ENCODE measurements around the gene CFAP53.
"Not testable (repeated sequence)": the region's sequence is repeated elsewhere in the genome, so short reads cannot be mapped to it uniquely, and the experiment has no call there.

CFAP53 gene, protein sequence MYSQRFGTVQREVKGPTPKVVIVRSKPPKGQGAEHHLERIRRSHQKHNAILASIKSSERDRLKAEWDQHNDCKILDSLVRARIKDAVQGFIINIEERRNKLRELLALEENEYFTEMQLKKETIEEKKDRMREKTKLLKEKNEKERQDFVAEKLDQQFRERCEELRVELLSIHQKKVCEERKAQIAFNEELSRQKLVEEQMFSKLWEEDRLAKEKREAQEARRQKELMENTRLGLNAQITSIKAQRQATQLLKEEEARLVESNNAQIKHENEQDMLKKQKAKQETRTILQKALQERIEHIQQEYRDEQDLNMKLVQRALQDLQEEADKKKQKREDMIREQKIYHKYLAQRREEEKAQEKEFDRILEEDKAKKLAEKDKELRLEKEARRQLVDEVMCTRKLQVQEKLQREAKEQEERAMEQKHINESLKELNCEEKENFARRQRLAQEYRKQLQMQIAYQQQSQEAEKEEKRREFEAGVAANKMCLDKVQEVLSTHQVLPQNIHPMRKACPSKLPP

DNA sequence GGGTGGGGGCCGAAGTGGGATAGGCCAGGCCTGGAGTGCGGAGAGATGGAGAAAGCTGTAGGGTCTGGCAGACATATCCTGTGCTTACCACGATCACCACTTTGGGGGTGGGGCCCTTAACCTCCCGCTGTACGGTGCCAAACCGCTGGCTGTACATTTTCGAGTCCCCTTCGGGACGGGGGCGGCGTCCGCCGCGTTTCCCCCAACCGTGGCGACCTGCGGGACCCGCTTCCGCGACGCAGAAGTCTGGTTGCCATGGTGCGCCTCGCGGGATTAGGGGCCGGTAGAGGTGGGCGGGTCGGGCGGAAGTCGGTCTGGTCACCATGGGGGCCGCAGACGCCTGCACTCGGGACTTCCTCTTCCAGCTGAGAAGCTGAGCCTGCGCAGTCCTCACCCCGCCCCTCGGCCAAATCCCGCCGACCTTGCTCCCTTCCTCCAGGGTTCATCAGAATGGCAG is at the start of gene CFAP53:
Gene CFAP53 (minus strand): TSS at position 248 of the 457 bp plus-strand sequence. CDS start 91 bp downstream, at position 157.
- peak; percentile 90 to 96 for DNase-seq

- no peak for DNase-seq
Observed at GRCh38 chr18:50315100-50315871, 49.0 kb upstream of the CFAP53 start.

DNA sequence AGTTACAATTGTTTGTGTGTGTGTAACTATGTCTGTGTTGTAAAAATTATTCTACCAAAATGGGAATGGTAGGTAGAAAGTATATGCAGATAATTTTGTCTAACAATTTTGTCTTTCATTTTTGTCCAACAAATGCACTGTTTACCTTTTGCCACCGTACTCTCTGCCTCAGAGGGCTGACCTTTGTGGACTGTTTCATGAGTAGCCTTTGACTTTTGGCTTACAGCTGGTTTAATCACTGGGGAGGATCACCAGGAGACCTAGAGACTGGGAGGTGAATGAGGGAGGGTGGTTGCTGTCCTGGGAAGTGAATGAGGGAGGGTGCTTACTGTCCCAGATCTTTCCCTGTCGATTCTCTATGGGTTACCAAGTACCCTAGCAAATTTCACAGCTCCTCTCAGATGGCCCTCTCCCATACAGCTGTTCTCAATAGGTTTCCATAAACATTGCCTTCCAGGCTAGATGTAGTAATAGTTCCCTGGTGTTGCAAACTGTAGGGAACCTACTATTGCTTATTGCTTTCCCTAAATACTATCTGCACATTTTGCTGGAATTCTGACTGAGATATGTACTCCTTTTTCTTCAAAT is 47.7 kb upstream of the CFAP53 start:
- no peak for DNase-seq

DNA sequence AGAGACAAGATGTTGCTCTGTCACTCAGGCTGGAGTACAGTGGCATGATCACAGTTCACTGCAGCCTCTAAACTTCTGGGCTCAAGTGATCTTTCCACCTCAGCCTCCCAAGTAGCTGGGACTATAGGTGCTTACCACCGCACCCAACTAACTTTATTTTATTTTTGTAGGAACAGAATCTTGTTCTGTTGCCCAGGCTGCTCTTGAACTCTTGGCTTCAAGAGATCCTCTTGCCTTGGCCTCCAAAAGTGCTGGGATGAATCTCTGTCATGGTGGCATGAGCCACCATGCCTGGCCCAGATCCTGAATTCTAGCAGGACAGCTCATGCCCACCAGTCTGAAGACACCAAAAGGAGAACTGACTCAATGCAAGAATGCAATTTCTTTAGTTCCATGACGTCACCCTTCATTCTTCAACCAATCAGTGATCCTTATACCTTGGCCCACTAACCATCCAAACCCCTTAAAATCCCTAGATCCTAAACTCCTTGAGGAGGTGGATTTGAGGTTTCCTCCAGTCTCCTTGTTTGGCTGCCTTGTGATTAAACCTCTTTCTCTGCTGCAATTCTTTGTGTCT is 46.8 kb upstream of the CFAP53 start:
- DNase-seq: no peak

- DNase-seq: no peak
Observed at GRCh38 chr18:50312296-50313030, 46.2 kb upstream of the CFAP53 start.

DNA sequence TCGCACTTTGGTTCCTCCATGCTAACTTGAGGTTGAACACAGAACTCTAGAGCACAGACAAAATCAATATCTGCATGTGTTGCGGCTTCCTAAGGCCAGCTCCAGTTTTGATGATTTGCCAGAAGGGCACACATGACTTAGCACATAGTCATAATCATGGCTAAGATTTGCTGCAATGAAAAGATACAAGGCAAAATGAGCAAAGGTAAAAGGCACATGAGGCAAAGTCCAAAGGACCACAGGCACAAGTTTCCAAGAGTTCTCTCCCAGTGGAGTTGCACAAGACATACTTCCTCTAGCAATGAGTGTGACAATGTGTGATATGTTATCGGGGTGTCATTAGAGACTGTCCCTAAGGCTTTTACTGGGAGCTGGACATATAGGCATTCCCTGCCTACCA is 45.4 kb upstream of the CFAP53 start:
- no peak for DNase-seq

- no peak for DNase-seq
Observed at GRCh38 chr18:50310080-50310479, 43.8 kb upstream of the CFAP53 start.

GRCh38 chr18:50308851-50309250 is 42.6 kb upstream of the CFAP53 start:
- DNase-seq: not testable (repeated sequence)

GRCh38 chr18:50307738-50308470 is 41.6 kb upstream of the CFAP53 start:
- peak; percentile 90 to 93 for DNase-seq

- DNase-seq: no peak
Observed at GRCh38 chr18:50307400-50307737, 41.1 kb upstream of the CFAP53 start.

DNA sequence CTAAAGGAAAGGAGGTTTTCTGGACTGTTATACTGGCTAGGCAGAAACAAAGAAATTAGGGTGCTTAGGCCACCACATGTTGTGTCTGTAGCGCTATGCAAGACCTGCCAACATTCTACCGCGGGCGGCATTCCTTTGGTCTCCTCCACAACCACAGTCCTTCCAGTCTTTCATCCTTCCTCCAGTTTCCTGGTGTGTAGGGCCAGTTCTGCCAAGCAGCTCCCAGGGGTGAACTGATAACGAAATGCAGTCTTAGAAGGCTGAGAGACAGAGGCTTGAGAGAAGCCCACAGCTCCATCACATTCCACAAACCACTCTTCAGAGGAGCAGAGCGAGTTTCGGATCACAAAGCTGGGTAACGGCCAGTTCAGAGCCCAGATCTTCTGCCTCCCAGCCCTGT is 40.6 kb upstream of the CFAP53 start:
- DNase-seq: no peak

- no peak for DNase-seq
Observed at GRCh38 chr18:50301074-50301473, 34.8 kb upstream of the CFAP53 start.

- DNase-seq: no peak
Observed at GRCh38 chr18:50299626-50300388, 33.5 kb upstream of the CFAP53 start.

DNA sequence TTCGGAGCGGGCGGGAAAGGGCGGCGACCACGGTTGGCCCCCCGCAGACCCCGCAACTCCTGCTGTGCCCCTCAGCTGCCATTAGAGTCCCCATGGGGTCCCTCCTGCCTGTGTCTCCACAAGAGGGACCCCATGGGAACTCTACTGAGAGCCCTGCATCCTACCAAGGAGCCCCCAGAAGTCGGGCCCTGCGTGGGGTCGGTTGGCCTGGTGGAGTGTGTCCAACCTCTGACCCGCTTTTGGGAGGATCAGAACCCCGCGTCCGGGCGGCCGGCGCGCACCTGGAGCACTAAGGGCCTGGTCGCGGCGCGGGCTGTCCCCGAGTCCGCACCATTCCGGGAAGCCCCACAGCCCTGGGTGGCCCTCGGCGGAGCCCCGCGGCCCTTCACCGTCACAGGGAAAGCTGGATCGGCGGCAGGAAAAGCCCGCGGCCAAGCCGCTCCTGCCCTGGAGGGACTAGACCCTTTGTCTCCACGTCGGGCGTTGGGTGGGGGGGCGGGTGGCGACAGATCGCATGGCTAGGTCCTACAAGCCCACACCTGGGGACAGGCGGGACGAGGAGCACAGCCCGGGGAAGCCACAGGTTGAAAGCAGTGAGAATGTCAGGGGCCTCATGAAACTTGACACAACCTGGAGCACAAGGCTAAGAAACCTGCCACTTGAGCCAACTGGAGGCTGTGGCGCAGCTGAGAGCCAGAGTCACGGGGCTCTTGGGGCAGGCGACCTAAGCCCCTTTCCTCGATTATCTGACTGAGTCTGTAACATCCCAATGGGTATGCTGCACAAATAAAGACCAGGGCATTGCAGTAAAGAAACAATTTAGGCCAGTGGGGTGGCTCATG is 32.4 kb upstream of the CFAP53 start:
- no peak for DNase-seq

GRCh38 chr18:50297621-50298442 is 31.5 kb upstream of the CFAP53 start:
- DNase-seq: peak; percentile 11 to 63

DNA sequence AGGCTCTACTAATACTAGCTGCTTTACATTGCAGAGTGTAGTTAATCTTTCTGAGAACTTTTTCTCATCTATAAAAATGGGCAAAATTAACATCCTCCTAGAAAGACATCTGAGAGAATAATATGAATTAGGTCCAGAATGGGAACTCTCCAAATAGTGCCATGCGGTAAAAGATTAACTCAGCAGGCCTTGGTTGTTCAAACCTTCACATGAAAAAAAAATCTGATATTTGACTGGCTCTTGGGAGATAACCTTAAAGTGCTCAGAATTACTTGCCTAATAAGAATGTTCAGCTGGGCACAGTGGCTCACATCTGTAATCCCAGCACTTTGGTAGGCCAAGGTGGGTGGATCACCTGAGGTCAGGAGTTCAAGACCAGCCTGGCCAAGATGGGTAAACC is 26.7 kb upstream of the CFAP53 start:
- DNase-seq: no peak

DNA sequence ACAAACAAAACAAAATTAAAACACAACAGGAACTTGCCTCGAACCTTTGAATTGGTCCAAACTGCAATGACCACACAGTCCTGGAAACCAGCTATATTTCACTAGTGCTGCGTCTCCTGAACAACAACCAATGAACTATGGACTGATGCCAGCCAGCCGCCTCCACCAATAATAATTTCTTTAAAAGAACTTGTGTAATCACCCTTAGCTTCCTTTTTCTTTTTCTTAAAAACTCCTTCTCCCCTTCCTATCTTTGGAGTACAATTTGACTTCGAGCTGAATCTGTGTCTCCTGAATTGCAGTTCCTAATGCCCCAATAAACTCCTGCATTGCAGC is 22.8 kb upstream of the CFAP53 start:
- no peak for DNase-seq

DNA sequence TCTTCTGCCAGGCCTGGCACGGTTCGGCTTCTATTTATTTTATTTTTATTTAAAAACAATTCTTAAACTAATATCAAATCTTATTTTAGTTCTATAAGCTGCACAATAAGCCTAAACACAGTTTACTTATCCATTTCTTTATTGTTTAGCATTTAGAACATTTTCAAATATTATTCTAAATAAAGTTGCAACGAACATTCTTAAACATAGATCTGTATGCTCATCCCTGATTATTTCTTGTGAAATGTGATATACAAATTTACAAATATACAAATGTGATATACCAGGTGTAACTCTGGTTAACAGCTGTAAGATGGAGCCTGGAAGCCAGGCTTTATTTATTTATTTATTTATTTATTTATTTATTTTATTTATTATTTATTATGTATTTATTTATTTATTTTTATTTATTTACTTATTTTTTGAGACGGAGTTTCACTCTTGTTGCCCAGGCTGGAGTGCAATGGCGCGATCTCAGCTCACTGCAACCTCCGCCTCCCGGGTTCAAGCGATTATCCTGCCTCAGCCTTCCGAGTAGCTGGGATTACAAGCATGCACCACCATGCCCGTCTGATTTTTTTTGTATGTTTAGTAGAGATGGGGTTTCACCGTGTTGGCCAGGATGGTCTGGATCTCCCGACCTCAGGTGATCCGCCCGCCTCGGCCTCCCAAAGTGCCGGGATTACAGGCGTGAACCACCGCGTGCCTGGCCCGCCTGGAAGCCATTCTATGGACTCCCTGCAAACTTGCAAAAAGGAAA is 22.2 kb upstream of the CFAP53 start:
- not testable (repeated sequence) for DNase-seq

Measured in SHP77 (cell line).